GM12801 (cell line): ENCODE data around the gene SELENOM.

Source experiments
- TF ChIP-seq, protein P1 (sequence below): IDR thresholded peaks from one replicate; pipeline ENCODE4 v1.5.1; 2011; ENCODE audit warnings: control low read depth; ENCODE audit not compliant: insufficient read length; ENCODE audit errors: extremely low read depth

SELENOM gene

DNA sequence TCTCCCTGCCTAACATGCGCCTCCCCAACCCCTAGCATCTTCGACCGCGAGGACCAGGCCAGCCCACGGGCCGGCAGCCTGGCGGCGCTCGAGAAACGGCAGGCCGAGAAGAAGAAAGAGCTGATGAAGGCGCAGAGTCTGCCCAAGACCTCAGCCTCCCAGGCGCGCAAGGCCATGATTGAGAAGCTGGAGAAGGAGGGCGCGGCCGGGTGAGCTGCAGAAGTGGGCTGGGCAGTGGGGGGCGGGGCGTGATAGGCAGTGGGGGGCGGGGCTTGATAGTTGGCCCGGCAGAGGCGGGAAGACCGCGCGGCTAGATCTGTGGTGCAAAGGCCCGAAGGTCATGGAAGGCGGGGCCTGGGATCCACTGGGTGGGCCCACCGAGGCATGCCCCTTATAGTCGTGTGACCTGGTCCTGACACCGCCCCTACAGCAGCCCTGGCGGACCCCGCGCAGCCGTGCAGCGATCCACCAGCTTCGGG, 8.7 kb downstream of the SELENOM start:
- TF ChIP-seq, protein P1, sequence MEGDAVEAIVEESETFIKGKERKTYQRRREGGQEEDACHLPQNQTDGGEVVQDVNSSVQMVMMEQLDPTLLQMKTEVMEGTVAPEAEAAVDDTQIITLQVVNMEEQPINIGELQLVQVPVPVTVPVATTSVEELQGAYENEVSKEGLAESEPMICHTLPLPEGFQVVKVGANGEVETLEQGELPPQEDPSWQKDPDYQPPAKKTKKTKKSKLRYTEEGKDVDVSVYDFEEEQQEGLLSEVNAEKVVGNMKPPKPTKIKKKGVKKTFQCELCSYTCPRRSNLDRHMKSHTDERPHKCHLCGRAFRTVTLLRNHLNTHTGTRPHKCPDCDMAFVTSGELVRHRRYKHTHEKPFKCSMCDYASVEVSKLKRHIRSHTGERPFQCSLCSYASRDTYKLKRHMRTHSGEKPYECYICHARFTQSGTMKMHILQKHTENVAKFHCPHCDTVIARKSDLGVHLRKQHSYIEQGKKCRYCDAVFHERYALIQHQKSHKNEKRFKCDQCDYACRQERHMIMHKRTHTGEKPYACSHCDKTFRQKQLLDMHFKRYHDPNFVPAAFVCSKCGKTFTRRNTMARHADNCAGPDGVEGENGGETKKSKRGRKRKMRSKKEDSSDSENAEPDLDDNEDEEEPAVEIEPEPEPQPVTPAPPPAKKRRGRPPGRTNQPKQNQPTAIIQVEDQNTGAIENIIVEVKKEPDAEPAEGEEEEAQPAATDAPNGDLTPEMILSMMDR = no peak

DNA sequence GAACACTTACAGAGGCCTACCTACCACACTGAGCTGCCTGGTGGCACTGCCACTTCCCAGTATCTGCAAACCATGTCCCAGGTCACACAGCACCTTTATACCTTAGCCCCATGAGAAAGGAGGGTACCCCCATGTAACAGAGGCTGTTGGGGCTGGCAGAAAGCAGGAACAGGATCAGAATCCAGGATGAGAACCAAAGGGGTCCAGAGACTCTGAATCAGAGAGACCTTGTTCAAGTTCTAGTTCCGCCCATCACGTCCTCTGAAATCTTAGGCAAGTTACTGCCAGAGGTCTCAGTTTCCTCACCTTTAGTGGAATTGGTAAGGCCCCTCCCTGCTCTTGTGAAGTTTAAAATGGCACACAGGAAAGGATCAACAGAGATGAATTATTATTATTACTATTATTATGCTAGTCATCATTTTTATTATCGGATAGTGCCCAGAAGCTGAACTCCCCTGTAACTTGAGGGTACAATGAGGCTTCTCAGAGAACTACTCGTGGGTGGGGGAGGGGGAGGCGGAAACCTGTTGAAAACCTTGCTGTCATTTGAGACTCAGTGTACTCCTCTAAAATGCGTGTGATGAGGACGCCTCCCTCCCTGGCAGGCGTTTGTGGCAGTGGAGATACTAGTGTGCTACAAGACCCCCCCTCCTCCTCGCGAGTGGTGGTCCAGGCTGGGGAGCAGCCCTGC, 9.3 kb downstream of the SELENOM start:
- TF ChIP-seq, protein P1 = no peak

DNA sequence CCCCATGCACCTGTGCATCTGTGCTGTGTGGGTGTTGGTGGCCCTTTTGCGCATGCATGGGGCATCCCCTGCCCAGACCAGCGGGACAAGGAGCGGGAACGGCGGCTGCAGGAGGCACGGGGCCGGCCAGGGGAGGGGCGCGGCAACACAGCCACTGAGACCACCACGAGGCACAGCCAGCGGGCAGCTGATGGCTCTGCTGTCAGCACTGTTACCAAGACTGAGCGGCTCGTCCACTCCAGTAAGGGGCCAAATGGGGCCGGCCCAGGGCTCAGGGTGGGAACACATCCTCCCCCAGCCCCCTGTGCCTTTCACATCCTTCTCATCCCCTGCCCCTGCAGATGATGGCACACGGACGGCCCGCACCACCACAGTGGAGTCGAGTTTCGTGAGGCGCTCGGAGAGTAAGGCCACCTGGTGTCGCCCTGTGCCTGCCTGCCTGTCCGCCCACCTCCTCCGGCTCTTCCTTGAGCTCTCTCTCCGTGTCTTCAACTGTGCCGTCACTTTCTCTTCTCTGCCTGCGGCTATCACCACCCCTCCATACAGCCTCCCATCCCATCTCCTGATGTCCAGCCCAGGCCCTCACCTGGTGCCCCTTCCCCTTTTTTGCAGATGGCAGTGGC, 10.6 kb downstream of the SELENOM start:
- TF ChIP-seq, protein P1 = no peak

DNA sequence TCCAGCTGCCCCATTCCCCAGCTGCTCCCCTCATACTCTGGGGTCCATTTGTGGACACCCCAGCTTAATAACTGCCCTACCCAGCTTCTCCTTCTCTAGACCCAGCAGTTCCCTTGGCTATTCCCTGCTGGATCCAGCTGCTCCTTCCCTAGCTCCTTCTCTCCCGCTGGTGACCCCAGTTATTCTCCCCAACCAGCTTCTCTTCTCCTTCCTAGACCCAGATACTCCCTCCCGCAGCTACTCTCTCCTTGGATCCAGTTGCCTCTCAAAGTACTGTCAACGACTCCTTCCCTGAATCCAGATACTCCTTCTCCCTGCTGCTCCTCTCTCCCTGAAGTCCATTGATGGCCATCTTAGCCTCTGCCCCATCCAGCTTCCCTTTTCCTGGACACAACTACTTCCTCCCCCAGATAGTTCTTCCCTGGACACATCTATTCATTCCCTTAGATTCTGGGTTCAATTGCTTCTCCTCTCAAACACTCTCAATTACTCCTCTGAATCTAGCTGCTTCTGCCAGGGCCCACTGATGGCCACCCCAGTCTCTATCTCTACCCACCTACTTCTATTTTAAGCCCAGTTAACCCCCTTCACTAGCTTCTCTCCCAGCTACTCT, 11.6 kb downstream of the SELENOM start:
- TF ChIP-seq, protein P1 = no peak

DNA sequence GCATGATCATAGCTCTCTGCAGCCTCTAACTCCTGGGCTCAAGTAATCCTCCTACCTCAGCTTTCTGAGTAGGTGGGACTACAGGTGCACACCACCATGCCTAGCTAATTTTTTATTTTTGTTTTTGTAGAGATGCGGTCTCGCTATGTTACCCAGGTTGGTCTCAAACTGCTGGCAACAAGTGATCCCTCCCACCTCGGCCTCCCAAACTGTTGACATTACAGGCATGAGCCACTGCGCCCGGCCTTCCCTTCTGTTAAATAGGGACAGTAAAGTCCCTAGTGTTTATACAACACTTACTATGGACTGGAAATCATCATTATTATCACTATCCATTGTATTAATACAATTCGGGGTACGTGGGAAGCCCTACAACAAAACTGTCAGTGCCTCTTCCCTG, 12.6 kb downstream of the SELENOM start:
- TF ChIP-seq, protein P1 = no peak

DNA sequence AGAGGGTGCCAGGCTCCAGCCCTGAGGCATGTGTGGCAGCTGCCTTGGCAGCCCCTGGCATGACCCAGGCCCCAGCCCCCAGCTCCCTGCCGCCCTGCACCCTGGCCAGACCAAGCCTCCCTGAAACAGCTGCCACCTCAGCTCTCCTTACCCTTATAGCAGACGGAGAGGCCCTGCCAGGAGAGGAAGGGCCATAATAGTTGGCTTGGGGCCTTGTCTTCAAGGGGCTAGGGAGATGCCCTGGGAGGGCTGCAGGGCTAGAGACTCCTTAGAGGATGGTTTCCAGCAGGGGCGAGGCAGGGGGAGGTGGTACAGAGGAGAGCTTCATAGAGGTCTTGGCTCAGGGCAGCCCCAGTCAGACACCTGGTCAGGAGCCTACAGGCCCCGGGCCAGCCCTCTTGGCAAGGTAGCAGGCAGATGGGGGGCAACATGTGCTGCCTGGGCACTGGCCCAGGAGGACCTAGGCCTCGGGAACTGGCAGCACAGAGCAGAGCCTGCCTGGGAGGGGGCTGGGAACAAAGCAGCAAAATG, 13.3 kb downstream of the SELENOM start:
- TF ChIP-seq, protein P1 = no peak

DNA sequence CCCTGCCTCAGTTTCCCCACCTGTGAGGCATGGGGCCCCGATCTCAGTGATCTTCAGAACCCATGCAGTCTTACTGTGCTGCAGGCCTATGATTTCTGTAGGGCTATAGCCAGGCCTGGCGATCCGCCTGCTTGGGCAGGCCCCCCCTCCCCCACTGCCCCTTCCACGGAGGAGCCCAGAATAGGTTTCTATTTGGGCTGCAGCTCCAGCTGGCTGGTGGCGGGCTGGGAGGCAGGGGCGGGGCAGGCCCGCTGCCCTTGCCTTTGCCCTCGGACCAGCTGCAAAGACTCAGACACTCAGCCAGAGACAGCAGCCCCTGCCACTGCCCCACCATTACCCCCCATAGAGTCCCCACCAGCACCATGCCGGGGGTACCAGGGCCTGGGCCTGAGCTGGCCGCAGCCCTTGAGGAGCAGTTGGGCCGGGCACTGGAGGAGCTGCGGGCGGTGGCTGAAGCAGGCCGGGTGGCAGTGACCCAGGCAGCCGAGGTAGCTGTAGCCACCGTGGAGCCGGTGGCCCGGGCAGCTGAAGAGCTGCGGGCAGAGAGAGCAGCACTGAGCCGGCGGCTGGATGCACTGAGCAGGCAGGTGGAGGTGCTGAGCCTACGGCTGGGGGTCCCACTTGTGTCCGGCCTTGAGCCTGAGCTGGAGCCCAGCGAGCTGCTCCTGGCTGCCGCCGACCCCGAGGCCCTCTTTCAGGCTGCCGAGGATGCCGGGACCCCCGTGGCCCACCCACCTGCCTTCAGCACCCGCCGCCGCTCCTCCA, 14.1 kb downstream of the SELENOM start:
- TF ChIP-seq, protein P1 = no peak
